ENCODE data around the gene FXYD6.

FXYD6 gene

DNA sequence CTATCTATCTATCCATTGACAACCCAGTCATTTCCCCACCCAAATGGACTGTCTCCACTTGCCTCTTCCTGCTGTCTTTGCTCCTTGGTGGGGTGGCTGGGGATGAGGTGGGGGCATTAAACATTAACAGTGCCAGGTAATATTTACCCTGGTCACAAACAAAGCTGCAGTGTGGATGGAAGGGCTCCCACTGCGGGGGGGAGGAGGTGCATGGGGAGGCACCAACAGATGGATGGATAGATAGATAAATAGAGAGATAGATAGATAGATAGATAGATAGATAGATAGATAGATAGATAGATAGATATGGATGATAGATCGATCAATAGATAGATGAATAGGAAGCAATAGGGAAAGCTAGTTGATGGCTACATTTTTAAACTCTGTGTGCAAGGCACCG lies 49.6 kb downstream of the FXYD6 start:
- TF ChIP-seq SIN3A (IDR thresholded peaks at IDR 0.05; ENCODE audit: borderline replicate concordance, insufficient read depth, low read length), result no peak
- TF ChIP-seq TAF1 (IDR thresholded peaks at IDR 0.05; ENCODE audit: borderline replicate concordance, insufficient read depth, low read length), result no peak
- no peak for TF ChIP-seq POLR2AphosphoS5 (IDR thresholded peaks at IDR 0.05; ENCODE audit: low read depth, low read length)
- TF ChIP-seq, protein P1, sequence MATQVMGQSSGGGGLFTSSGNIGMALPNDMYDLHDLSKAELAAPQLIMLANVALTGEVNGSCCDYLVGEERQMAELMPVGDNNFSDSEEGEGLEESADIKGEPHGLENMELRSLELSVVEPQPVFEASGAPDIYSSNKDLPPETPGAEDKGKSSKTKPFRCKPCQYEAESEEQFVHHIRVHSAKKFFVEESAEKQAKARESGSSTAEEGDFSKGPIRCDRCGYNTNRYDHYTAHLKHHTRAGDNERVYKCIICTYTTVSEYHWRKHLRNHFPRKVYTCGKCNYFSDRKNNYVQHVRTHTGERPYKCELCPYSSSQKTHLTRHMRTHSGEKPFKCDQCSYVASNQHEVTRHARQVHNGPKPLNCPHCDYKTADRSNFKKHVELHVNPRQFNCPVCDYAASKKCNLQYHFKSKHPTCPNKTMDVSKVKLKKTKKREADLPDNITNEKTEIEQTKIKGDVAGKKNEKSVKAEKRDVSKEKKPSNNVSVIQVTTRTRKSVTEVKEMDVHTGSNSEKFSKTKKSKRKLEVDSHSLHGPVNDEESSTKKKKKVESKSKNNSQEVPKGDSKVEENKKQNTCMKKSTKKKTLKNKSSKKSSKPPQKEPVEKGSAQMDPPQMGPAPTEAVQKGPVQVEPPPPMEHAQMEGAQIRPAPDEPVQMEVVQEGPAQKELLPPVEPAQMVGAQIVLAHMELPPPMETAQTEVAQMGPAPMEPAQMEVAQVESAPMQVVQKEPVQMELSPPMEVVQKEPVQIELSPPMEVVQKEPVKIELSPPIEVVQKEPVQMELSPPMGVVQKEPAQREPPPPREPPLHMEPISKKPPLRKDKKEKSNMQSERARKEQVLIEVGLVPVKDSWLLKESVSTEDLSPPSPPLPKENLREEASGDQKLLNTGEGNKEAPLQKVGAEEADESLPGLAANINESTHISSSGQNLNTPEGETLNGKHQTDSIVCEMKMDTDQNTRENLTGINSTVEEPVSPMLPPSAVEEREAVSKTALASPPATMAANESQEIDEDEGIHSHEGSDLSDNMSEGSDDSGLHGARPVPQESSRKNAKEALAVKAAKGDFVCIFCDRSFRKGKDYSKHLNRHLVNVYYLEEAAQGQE (IDR thresholded peaks at IDR 0.05; ENCODE audit: insufficient read depth in 1 of 2, low read depth in 2 of 2, low read length in 2 of 2), result no peak
- no peak for TF ChIP-seq FOXP2 (optimal IDR thresholded peaks at IDR 0.05; ENCODE audit: borderline replicate concordance, extremely low read depth, extremely low read length, insufficient read depth)

DNA sequence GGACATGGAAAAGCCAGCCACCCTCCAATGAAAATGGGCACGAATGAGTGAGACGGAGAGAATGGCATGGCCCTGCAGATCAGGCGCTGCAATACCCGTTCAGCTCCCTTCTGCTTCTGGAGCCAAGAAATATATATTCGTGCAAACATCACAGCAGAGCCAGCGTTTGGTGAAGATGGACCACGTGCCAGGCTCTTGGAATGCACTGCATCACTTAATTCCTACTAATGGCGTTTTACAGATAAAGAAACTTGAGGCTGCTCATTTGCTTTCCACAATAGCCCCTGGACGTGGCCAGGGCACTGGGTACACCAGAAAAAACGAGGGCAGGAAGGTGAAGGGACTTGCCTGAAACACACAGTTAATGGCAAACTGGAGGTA lies 50.3 kb downstream of the FXYD6 start:
- TF ChIP-seq TAF1 (IDR thresholded peaks at IDR 0.05; ENCODE audit: borderline replicate concordance, insufficient read depth, low read length) (no peak), FOXP2 (optimal IDR thresholded peaks at IDR 0.05; ENCODE audit: borderline replicate concordance, extremely low read depth, extremely low read length, insufficient read depth) (no peak), SIN3A (IDR thresholded peaks at IDR 0.05; ENCODE audit: borderline replicate concordance, insufficient read depth, low read length) (no peak), POLR2AphosphoS5 (IDR thresholded peaks at IDR 0.05; ENCODE audit: low read depth, low read length) (no peak)
- TF ChIP-seq, protein P1 (IDR thresholded peaks at IDR 0.05; ENCODE audit: insufficient read depth in 1 of 2, low read depth in 2 of 2, low read length in 2 of 2), result no peak

DNA sequence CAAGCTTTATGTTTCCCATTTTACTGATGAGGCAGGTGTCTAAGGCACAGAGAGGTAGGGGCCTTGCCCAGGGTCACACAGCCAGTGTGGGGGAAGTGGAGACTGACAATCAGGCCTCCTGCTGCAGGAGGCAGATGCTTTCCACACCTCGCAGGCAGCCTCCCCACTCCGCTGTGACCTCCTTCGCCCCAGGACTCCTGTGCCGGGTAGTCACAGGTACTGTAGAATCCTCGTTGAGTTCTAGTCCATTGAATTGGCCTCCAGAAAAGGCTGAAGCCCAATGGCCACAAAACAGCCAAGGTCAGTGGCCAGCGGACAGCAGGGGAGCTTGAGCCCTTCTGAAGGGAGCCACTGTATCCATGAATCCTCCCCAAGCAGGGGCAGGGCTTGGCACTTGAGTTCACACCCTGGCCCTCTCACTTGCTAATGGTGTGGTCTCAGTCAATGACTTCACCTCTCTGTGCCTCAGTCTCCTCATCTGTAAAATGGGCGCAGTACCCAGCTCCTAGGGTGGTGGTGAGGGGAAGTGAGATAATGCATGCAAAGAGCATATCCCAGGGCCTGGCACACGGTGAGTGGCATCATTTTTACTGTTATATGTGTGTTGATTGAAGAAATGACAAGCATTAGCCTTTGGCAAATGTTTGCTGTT lies 50.8 kb downstream of the FXYD6 start:
- TF ChIP-seq TAF1 (IDR thresholded peaks at IDR 0.05; ENCODE audit: borderline replicate concordance, insufficient read depth, low read length) (no peak), SIN3A (IDR thresholded peaks at IDR 0.05; ENCODE audit: borderline replicate concordance, insufficient read depth, low read length) (no peak), POLR2AphosphoS5 (IDR thresholded peaks at IDR 0.05; ENCODE audit: low read depth, low read length) (no peak), FOXP2 (optimal IDR thresholded peaks at IDR 0.05; ENCODE audit: borderline replicate concordance, extremely low read depth, extremely low read length, insufficient read depth) (no peak)
- TF ChIP-seq, protein P1 (IDR thresholded peaks at IDR 0.05; ENCODE audit: insufficient read depth in 1 of 2, low read depth in 2 of 2, low read length in 2 of 2), result no peak

DNA sequence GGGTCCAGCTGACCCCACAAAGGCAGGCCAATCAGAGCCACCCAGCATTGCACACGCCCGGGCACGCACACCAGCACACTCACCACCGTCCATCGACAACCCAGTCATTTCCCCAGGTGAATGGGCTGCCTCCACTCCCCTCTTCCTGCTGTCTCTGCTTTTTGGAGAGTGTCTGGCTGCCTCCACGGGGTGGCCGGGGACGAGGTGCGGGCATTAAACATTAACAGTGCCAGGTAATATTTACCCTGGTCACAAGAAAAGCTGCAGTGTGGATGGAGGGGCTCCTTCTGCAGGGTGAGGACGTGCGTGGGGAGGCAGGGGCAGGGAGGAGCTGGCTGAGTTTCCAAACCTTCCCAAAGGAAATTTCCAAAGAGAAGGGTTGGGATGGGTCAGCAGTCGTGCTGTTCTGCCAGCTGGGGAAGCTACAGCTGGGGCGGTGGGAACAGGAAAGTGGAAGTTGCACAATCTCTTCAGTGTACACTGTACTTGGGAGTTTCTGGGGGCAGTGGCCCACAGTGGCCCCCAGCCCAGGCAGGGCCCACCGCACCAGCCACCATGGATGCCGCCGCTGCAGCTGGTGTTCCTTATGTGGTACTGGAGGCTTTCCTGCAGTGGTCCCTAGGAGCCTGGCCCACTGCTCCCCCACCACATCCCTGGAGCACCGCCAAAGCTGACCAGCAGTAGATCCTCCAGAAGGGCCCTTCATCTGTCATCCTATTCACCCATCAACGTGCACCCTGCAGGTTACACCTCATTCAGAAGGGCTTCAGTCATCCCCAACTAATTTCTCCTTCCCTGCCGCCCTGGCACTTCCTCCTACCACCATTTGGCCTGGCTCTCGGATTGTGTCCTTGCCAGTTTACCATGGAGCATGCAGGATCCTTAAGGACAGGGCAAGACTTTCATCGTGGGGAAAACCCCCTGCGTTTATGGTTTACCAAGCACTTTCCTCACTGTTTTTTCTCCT lies 51.6 kb downstream of the FXYD6 start, which contains the start of gene FXYD2:
TSS of gene FXYD2 (minus strand) at position 174 of the 967 bp plus-strand sequence. CDS start at position 108, 66 bp downstream.
- TF ChIP-seq POLR2AphosphoS5 (IDR thresholded peaks at IDR 0.05; ENCODE audit: low read depth, low read length), result no peak
- TF ChIP-seq FOXP2 (optimal IDR thresholded peaks at IDR 0.05; ENCODE audit: borderline replicate concordance, extremely low read depth, extremely low read length, insufficient read depth), result no peak
- TF ChIP-seq SIN3A (IDR thresholded peaks at IDR 0.05; ENCODE audit: borderline replicate concordance, insufficient read depth, low read length), result no peak
- TF ChIP-seq, protein P1 (IDR thresholded peaks at IDR 0.05; ENCODE audit: insufficient read depth in 1 of 2, low read depth in 2 of 2, low read length in 2 of 2), result no peak
- no peak for TF ChIP-seq TAF1 (IDR thresholded peaks at IDR 0.05; ENCODE audit: borderline replicate concordance, insufficient read depth, low read length)
